CD14-positive monocyte (primary cell): ENCODE results near the gene DGCR2. TPM values are rescaled to one million over a fixed set of nuclear protein-coding genes. Genes with fewer than 3 reads are reported as not detected.
"Not testable (repeated sequence)": the region's sequence is repeated elsewhere in the genome, so short reads cannot be mapped to it uniquely, and the experiment has no call there.

Experiments
- DNase-seq, 3 donors: peaks; one replicate each; pipeline ENCODE4 v3.0.0-alpha.2; 2011 to 2022
- H2AFZ ChIP-seq: 2 replicates; pipeline ENCODE4 v1.6.0; 2012; ENCODE audit warnings: mild to moderate bottlenecking, low read depth, low read length, inconsistent platforms; ENCODE audit not compliant: insufficient read depth, poor library complexity, severe bottlenecking
- H3K27ac ChIP-seq, 2 donors: 1 replicate in 1 of 2; 2 replicates in 1 of 2; pipeline ENCODE4 v1.5.1; 2012 to 2013; ENCODE audit warnings: low read length in 2 of 2, control low read depth in 1 of 2, inconsistent platforms in 1 of 2, low read depth in 1 of 2, mild to moderate bottlenecking in 1 of 2
- H3K27me3 ChIP-seq, 2 donors: one replicate each; pipeline versions ENCODE4 v1.6.0 to v1.6.1; 2011 to 2013; ENCODE audit warnings: low read length in 2 of 2; ENCODE audit not compliant: control insufficient read depth in 2 of 2, insufficient read depth in 2 of 2
- H3K36me3 ChIP-seq, 2 donors: replicated peaks in 1 of 2; 1 replicate in 1 of 2; 2 replicates in 1 of 2; pipeline versions ENCODE4 v1.5.1 to v1.6.1; 2012 to 2013; ENCODE audit warnings: low read length in 2 of 2, control low read depth in 1 of 2, inconsistent platforms in 1 of 2, mild to moderate bottlenecking in 1 of 2; ENCODE audit not compliant: insufficient read depth in 2 of 2, control insufficient read depth in 1 of 2
- H3K4me1 ChIP-seq, 2 donors: 1 replicate in 1 of 2; 2 replicates in 1 of 2; pipeline versions ENCODE4 v1.5.1 to v1.6.1; 2012 to 2013; ENCODE audit warnings: low read length in 2 of 2, control low read depth in 1 of 2, inconsistent platforms in 1 of 2, mild to moderate bottlenecking in 1 of 2, moderate library complexity in 1 of 2; ENCODE audit not compliant: insufficient read depth in 2 of 2, control insufficient read depth in 1 of 2
- H3K4me2 ChIP-seq: replicated peaks from 2 replicates; pipeline ENCODE3; 2012; ENCODE audit warnings: low read length, moderate library complexity, mild to moderate bottlenecking; ENCODE audit not compliant: poor library complexity, severe bottlenecking; ENCODE audit errors: extremely low read depth
- H3K4me3 ChIP-seq, 3 experiments: fragments of 200-600 bp in 1 of 3; sonication (generic) in 1 of 3; replicated peaks in 1 of 3; 1 replicate in 2 of 3; 2 replicates in 1 of 3; pipeline ENCODE4 v1.5.1; 2011 to 2013; ENCODE audit warnings: low read length in 3 of 3, mild to moderate bottlenecking in 3 of 3, control low read depth in 2 of 3, low read depth in 2 of 3, inconsistent platforms in 1 of 3, moderate library complexity in 1 of 3
- H3K79me2 ChIP-seq: 2 replicates; pipeline ENCODE4 v1.6.0; 2012; ENCODE audit warnings: mild to moderate bottlenecking, control low read depth, inconsistent platforms, low read length, moderate library complexity; ENCODE audit not compliant: insufficient read depth
- H3K9ac ChIP-seq: 2 replicates; pipeline ENCODE4 v1.6.0; 2017; ENCODE audit warnings: low read length, mild to moderate bottlenecking; ENCODE audit not compliant: insufficient read depth, poor library complexity, severe bottlenecking
- H3K9me3 ChIP-seq, 2 donors: replicated peaks in 1 of 2; 1 replicate in 1 of 2; 2 replicates in 1 of 2; pipeline versions ENCODE4 v1.5.1 to v1.6.1; 2012 to 2013; ENCODE audit warnings: low read length in 2 of 2, control low read depth in 1 of 2; ENCODE audit not compliant: control insufficient read depth in 1 of 2, insufficient read depth in 1 of 2
- H4K20me1 ChIP-seq: 2 replicates; pipeline ENCODE4 v1.6.0; 2012; ENCODE audit warnings: mild to moderate bottlenecking, low read length, control low read depth, moderate library complexity; ENCODE audit not compliant: insufficient read depth
- H3K27ac Mint-ChIP-seq, 7 donors: one replicate each; pipeline ENCODE4 v1.8.0; 2020; ENCODE audit warnings: mild to moderate bottlenecking in 7 of 7, mixed read lengths in 7 of 7, moderate library complexity in 6 of 7, inconsistent platforms in 2 of 7
- H3K27me3 Mint-ChIP-seq, 3 donors: one replicate each; pipeline ENCODE4 v1.8.0; 2021 to 2022; ENCODE audit warnings: low read depth in 3 of 3, mild to moderate bottlenecking in 3 of 3, mixed read lengths in 3 of 3, moderate library complexity in 3 of 3, inconsistent platforms in 1 of 3
- H3K36me3 Mint-ChIP-seq, 2 donors: one replicate each; pipeline ENCODE4 v1.8.0; 2020; ENCODE audit warnings: mixed read lengths in 2 of 2, inconsistent platforms in 1 of 2, mild to moderate bottlenecking in 1 of 2
- H3K4me1 Mint-ChIP-seq: one replicate; pipeline ENCODE4 v1.8.0; 2020; ENCODE audit warnings: mild to moderate bottlenecking, mixed read lengths
- H3K4me3 Mint-ChIP-seq, 2 donors: one replicate each; pipeline ENCODE4 v1.8.0; 2020; ENCODE audit warnings: mild to moderate bottlenecking in 2 of 2, mixed read lengths in 2 of 2, moderate library complexity in 1 of 2
- H3K9me3 Mint-ChIP-seq, 7 donors: one replicate each; pipeline ENCODE4 v1.8.0; 2020 to 2022; ENCODE audit warnings: mixed read lengths in 7 of 7, mild to moderate bottlenecking in 6 of 7, moderate library complexity in 6 of 7, inconsistent platforms in 2 of 7
- CTCF ChIP-seq: fragments of 200-600 bp; IDR thresholded peaks from one replicate; pipeline ENCODE4 v1.8.0; 2022; ENCODE audit warnings: antibody characterized with exemption, mild to moderate bottlenecking
- WGBS: methylation state at CpG from one replicate; pipeline ENCODE4 v1.1.5; 2013; ENCODE audit warnings: missing lambda C conversion rate; ENCODE audit not compliant: insufficient coverage; 5-methylcytosine and 5-hydroxymethylcytosine counted together
- intact Hi-C, 2 donors: fragments of 100-400 bp; cut with micrococcal nuclease; formaldehyde crosslinking; loops; one replicate each; pipeline versions ENCODE4 v1.15.0 to v1.15.1; 2023
- polyA plus RNA-seq, 3 donors: library from polyadenylated mRNA; depleted of rRNA in 1 of 3; unstranded in 2 of 3; stranded (reverse) in 1 of 3; fragments of 300-500 nt in 2 of 3; fragments of >200 nt in 1 of 3; fragmentation: Illumina TruSeq in 2 of 3; gene quantifications; 1 replicate in 2 of 3; 2 replicates in 1 of 3; pipeline ENCODE4 v1.2.3, GENCODE V29; 2012 to 2021

Gene DGCR2
- polyA plus RNA-seq, 3 donors, result 28.9 to 37.0 (median 36.2) TPM

GRCh38 chr22:19036229-19036522 is 86.0 kb downstream of the DGCR2 start:
- H3K4me3 ChIP-seq, result no peak overlapping the region
- peaks cover 7 to 10% (median 10%) of the 10 kb centered on the region in 3 donors for H3K27me3 Mint-ChIP-seq
- H3K27ac ChIP-seq, result no peak overlapping the region
- WGBS, result 84% methylated on average over 4 of the region's 4 CpGs
- peaks cover 8% of the 10 kb centered on the region for H3K4me1 Mint-ChIP-seq
- H3K79me2 ChIP-seq, result no peaks in the 10 kb centered on the region
- no peak for TF ChIP-seq CTCF
- no peaks in the 10 kb centered on the region for H3K9me3 ChIP-seq
- DNase-seq, result no peak
- no peak overlapping the region for H2AFZ ChIP-seq
- no peak overlapping the region for H3K27ac Mint-ChIP-seq
- no peak overlapping the region for H3K4me3 Mint-ChIP-seq
- no peak overlapping the region for H3K9ac ChIP-seq
- H3K36me3 Mint-ChIP-seq, result peaks cover 40 to 43% of the 10 kb centered on the region in 2 donors
- H3K27me3 ChIP-seq, result no peaks in the 10 kb centered on the region
- no peaks in the 10 kb centered on the region for H3K4me1 ChIP-seq
- H3K36me3 ChIP-seq, result peaks cover 40 to 45% of the 10 kb centered on the region in 2 donors
- intact Hi-C loops, result no loop called here
- H3K4me2 ChIP-seq, result no peak overlapping the region
- H4K20me1 ChIP-seq, result peaks cover 60% of the 10 kb centered on the region
- H3K9me3 Mint-ChIP-seq, result no peaks in the 10 kb centered on the region

DNA sequence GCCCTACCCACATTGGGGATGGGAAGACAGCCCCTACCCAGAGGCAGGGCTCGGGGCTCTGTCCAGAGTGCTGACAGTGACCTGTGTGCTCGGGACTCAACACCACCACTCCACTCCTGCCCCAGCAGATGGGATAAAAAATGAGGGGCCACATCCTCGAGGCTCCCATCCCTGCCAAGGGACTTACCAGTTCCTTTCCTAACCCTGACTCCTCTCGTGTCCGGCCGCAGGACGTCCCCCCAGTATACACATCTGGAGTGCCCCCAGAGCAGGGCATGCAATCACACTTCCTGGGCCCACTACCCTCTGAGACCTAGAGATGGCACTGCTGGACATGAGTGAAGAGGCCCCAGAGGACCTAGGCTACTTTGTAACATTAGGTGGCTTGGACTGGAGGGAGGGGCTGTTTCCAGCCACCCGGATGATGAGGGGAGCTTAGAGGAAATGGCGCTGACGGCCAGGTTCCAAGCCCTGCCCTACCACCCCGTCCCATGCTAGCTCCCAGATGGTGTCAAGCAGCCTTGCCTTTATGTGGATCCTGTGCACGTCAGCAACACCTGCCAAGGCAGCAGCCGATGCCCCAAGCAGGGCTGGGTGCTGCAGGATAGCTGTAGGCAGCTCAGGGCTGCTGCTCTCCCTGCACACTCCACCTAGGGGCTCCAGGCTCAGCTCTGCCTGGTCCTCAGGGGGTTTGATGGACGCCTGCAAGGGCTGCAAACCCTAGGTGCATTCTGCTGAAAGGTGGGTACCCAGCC is 86.6 kb downstream of the DGCR2 start:
- Histone ChIP-seq H3K27me3 (no peaks in the 10 kb centered on the region), H3K9me3 (no peaks in the 10 kb centered on the region), H3K79me2 (no peaks in the 10 kb centered on the region), H3K9ac (no peak overlapping the region), H2AFZ (no peak overlapping the region), H3K4me1 (no peaks in the 10 kb centered on the region), H3K27ac (no peak overlapping the region), H3K4me2 (no peak overlapping the region), H3K4me3 (no peak overlapping the region), H4K20me1 (peaks cover 55% of the 10 kb centered on the region), H3K36me3 (peaks cover 35 to 40% of the 10 kb centered on the region in 2 donors)
- no peak for TF ChIP-seq CTCF
- peak in 1 of 3 donors; percentile 1 for DNase-seq
- Mint-ChIP-seq H3K4me1 (peaks cover 8% of the 10 kb centered on the region), H3K27ac (peak overlapping the region in 1 of 7 donors; percentile 18), H3K36me3 (peaks cover 35 to 37% of the 10 kb centered on the region in 2 donors), H3K27me3 (peaks cover 11 to 14% (median 14%) of the 10 kb centered on the region in 3 donors), H3K4me3 (no peak overlapping the region), H3K9me3 (no peaks in the 10 kb centered on the region)
- intact Hi-C loops, result no loop called here
- WGBS, result 54% methylated on average over 9 of the region's 14 CpGs

DNA sequence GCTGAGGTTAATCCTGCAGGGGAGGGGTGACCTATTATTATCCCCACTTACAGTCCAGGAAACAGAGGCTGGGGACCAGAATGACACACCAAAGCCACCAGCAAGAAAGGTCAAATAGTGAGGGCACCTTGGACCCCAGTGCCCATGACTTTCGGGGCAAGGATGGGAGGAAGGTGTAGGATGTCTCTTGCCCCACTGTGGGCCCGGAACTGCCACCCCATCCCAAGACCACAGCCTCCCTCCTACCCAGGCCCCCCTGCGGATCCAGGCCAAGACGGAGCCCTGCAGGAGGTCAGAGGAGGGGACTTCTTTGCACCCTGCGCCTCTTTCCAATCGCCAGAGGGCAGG is 87.1 kb downstream of the DGCR2 start:
- H3K79me2 ChIP-seq, H3K4me2 ChIP-seq, H3K9me3 Mint-ChIP-seq, H3K27ac ChIP-seq, H3K4me1 Mint-ChIP-seq, H3K27me3 ChIP-seq, H3K27ac Mint-ChIP-seq, intact Hi-C loops, H3K4me3 Mint-ChIP-seq, H3K9me3 ChIP-seq, H3K4me3 ChIP-seq, H3K4me1 ChIP-seq, H2AFZ ChIP-seq, H3K9ac ChIP-seq, DNase-seq: not testable (repeated sequence)
- Histone ChIP-seq H4K20me1 (peaks cover 49% of the 10 kb centered on the region), H3K36me3 (peaks cover 30 to 34% of the 10 kb centered on the region in 2 donors)
- Mint-ChIP-seq H3K27me3 (peaks cover 16 to 20% (median 20%) of the 10 kb centered on the region in 3 donors), H3K36me3 (peaks cover 30 to 32% of the 10 kb centered on the region in 2 donors)
- 0% methylated on average over 1 of the region's 6 CpGs for WGBS
